HepG2 (cell line): ENCODE data around the gene COPE. TPM values are rescaled to one million over a fixed set of nuclear protein-coding genes. Genes with fewer than 3 reads are reported as not detected.

Experiments used
- ATAC-seq: fragments of 200-7000 bp; cut with Tn5 transposase; 3 replicates; pipeline ENCODE4 v1.9.1; 2020; ENCODE audit warnings: mild to moderate bottlenecking, moderate library complexity
- BruUV-seq: library from RNA; stranded (reverse); fragments of 400-500 nt; replicated peaks from 2 replicates; lab custom pipeline; 2021; lab: Mats Ljungman, UMichigan
- CTCF ChIA-PET: fragments of 300-600 bp; formaldehyde crosslinking; extraction: SDS; loops from one replicate; lab custom pipeline; 2021; ENCODE audit warnings: low total read pairs, inconsistent platforms, low intra/inter-chr PET ratio; lab: Yijun Ruan, JAX
- POLR2A ChIA-PET: fragments of 350-600 bp; sonication (Branson Sonifier 250); formaldehyde crosslinking; loops from one replicate; lab custom pipeline; 2020; ENCODE audit warnings: antibody characterized with exemption, inconsistent platforms; lab: Yijun Ruan, JAX
- DNase-seq: peaks from one replicate; pipeline ENCODE4 v3.0.0-alpha.2; 2015; ENCODE audit warnings: low spot score
- FAIRE-seq: peaks from 3 replicates; lab custom pipeline; 2011; peaks lifted over from hg19 to GRCh38; lab: Jason Lieb, UNC
- H2AFZ ChIP-seq: one replicate; pipeline ENCODE4 v1.6.1; 2011; ENCODE audit warnings: low read length, inconsistent platforms
- H3K27ac ChIP-seq: fragments of 300-600 bp; 3 replicates; pipeline ENCODE4 v1.8.0; 2011; ENCODE audit warnings: mixed run types, mild to moderate bottlenecking, mixed read lengths, low read length, inconsistent platforms; ENCODE audit not compliant: insufficient read depth; ENCODE audit errors: extremely low read length
- H3K27me3 ChIP-seq, 2 experiments: fragments of 200-600 bp in 1 of 2; 2 replicates in 1 of 2; 3 replicates in 1 of 2; pipeline versions ENCODE4 v1.6.0 to v1.8.0; 2011; ENCODE audit warnings: low read length in 2 of 2, mild to moderate bottlenecking in 2 of 2, moderate library complexity in 2 of 2, inconsistent platforms in 1 of 2; ENCODE audit not compliant: insufficient read depth in 2 of 2, control insufficient read depth in 1 of 2
- H3K36me3 ChIP-seq, 2 experiments: fragments of 200-600 bp in 1 of 2; replicated peaks in 1 of 2; 2 replicates in 1 of 2; 3 replicates in 1 of 2; pipeline versions ENCODE4 v1.5.1 to v1.8.0; 2011; ENCODE audit warnings: low read length in 2 of 2, inconsistent platforms in 1 of 2; ENCODE audit not compliant: insufficient read depth in 2 of 2, control insufficient read depth in 1 of 2
- H3K4me1 ChIP-seq: 2 replicates; pipeline ENCODE4 v1.5.1; 2012; ENCODE audit warnings: low read length, inconsistent platforms; ENCODE audit not compliant: insufficient read depth
- H3K4me2 ChIP-seq: 2 replicates; pipeline ENCODE4 v1.6.0; 2011; ENCODE audit warnings: low read depth, low read length, inconsistent platforms
- H3K4me3 ChIP-seq, 3 experiments: fragments of 200-600 bp in 1 of 3; sonication (generic), shearing (Covaris generic) in 1 of 3; replicated peaks in 1 of 3; 2 replicates each; pipeline ENCODE4 v1.5.1; 2011 to 2016; ENCODE audit warnings: low read length in 3 of 3, inconsistent platforms in 2 of 3, low read depth in 2 of 3, mild to moderate bottlenecking in 2 of 3, control low read depth in 1 of 3, mixed read lengths in 1 of 3; ENCODE audit not compliant: insufficient read depth in 1 of 3
- H3K79me2 ChIP-seq: one replicate; pipeline ENCODE4 v1.6.1; 2011; ENCODE audit warnings: low read length, inconsistent platforms; ENCODE audit not compliant: insufficient read depth
- H3K9ac ChIP-seq: 2 replicates; pipeline ENCODE4 v1.6.0; 2011; ENCODE audit warnings: mild to moderate bottlenecking, low read depth, low read length, inconsistent platforms; ENCODE audit not compliant: insufficient read depth
- H3K9me3 ChIP-seq: 2 replicates; pipeline ENCODE4 v1.5.1; 2012; ENCODE audit warnings: mild to moderate bottlenecking, low read length
- H4K20me1 ChIP-seq: 2 replicates; pipeline ENCODE4 v1.6.0; 2011; ENCODE audit warnings: inconsistent platforms, mild to moderate bottlenecking, low read length, moderate library complexity; ENCODE audit not compliant: insufficient read depth
- CHCHD3 ChIP-seq: sonication (generic); formaldehyde crosslinking; IDR thresholded peaks from 2 replicates; pipeline ENCODE4 v1.8.0; 2022; ENCODE audit warnings: mild to moderate bottlenecking, missing genetic modification reagents, moderate library complexity
- ETV5 ChIP-seq: IDR thresholded peaks from 2 replicates; pipeline ENCODE4 v1.6.1; 2018; ENCODE audit warnings: missing biosample characterization, missing genetic modification reagents, inconsistent platforms, borderline replicate concordance
- ISL2 ChIP-seq: sonication (generic); formaldehyde crosslinking; IDR thresholded peaks from 2 replicates; pipeline ENCODE4 v1.5.0; 2020; ENCODE audit warnings: missing genetic modification reagents
- MEF2D ChIP-seq: sonication (generic); formaldehyde crosslinking; IDR thresholded peaks from 2 replicates; pipeline ENCODE4 v1.5.1; 2020; ENCODE audit warnings: mild to moderate bottlenecking, missing genetic modification reagents
- NR2F1 ChIP-seq, 2 experiments: fragments of 450-650 bp in 1 of 2; formaldehyde crosslinking in 1 of 2; IDR thresholded peaks; 2 replicates each; pipeline versions ENCODE4 v1.5.0 to v1.6.1; 2016 to 2020; ENCODE audit warnings: mild to moderate bottlenecking in 1 of 2, missing compliant biosample characterization in 1 of 2, missing genetic modification reagents in 1 of 2, moderate library complexity in 1 of 2
- PAX8 ChIP-seq: sonication (generic); formaldehyde crosslinking; IDR thresholded peaks from 2 replicates; pipeline ENCODE4 v1.8.0; 2022; ENCODE audit warnings: mild to moderate bottlenecking, missing genetic modification reagents, borderline replicate concordance
- SMAD9 ChIP-seq: sonication (generic); formaldehyde crosslinking; IDR thresholded peaks from 2 replicates; pipeline ENCODE4 v1.5.1; 2020; ENCODE audit warnings: mild to moderate bottlenecking, missing genetic modification reagents
- TBX2 ChIP-seq: sonication (generic); formaldehyde crosslinking; IDR thresholded peaks from 2 replicates; pipeline ENCODE4 v1.5.0; 2020; ENCODE audit warnings: missing genetic modification reagents, mild to moderate bottlenecking, borderline replicate concordance
- TFAP4 ChIP-seq: sonication (generic); IDR thresholded peaks from 2 replicates; pipeline ENCODE4 v1.6.1; 2016; ENCODE audit warnings: low read depth, borderline replicate concordance
- TMF1 ChIP-seq: sonication (generic); formaldehyde crosslinking; IDR thresholded peaks from 2 replicates; pipeline ENCODE4 v1.8.1; 2022; ENCODE audit warnings: low read depth, missing genetic modification reagents
- U2AF2 ChIP-seq: fragments of 200-400 bp; formaldehyde crosslinking; IDR thresholded peaks from 2 replicates; pipeline ENCODE4 v1.6.1; 2017; ENCODE audit warnings: low read depth, mild to moderate bottlenecking, low read length
- ZMYM2 ChIP-seq: sonication (generic); formaldehyde crosslinking; IDR thresholded peaks from 2 replicates; pipeline ENCODE4 v1.8.0; 2022; ENCODE audit warnings: mild to moderate bottlenecking, missing genetic modification reagents
- ZNF143 ChIP-seq: sonication (generic); formaldehyde crosslinking; IDR thresholded peaks from 2 replicates; pipeline ENCODE4 v1.4.0; 2020; ENCODE audit warnings: missing genetic modification reagents
- ZNF33A ChIP-seq: sonication (generic); formaldehyde crosslinking; IDR thresholded peaks from 2 replicates; pipeline ENCODE4 v1.5.1; 2020; ENCODE audit warnings: missing genetic modification reagents, mild to moderate bottlenecking, moderate library complexity, borderline replicate concordance
- ZNF597 ChIP-seq: sonication (generic); formaldehyde crosslinking; IDR thresholded peaks from 2 replicates; pipeline ENCODE4 v1.5.0; 2020; ENCODE audit warnings: missing genetic modification reagents
- WGBS: methylation state at CpG from one replicate; pipeline ENCODE4 v1.1.6; 2017; ENCODE audit warnings: low lambda C conversion rate; 5-methylcytosine and 5-hydroxymethylcytosine counted together
- in situ Hi-C: cut with HindIII; loops from 2 replicates; pipeline ENCODE4 v1.10.0; 2017; ENCODE audit warnings: low pct_unique_long_range_greater_than_20kb; ENCODE audit not compliant: extremely low pct_ligation_motif_present
- intact Hi-C: fragments of 100-400 bp; cut with micrococcal nuclease; formaldehyde crosslinking; loops from one replicate; pipeline ENCODE4 v1.10.0; 2022; ENCODE audit not compliant: unreplicated experiment
- polyA plus RNA-seq, 8 experiments: library from polyadenylated mRNA; depleted of rRNA in 3 of 8; stranded (reverse) in 7 of 8; unstranded in 1 of 8; fragments of >200 nt; fragmentation: Illumina TruSeq in 4 of 8; extraction: Trizol in 4 of 8; gene quantifications; 2 replicates each; pipeline versions ENCODE4 v1.2.1 to v1.2.3, GENCODE V29; 2011 to 2016; ENCODE audit warnings: low read depth in 4 of 8, missing spikeins in 1 of 8, mixed read lengths in 1 of 8; ENCODE audit not compliant: insufficient read depth in 1 of 8
- total RNA-seq, 5 experiments: library from RNA; depleted of rRNA; stranded (reverse); fragments of >200 nt; fragmentation: Illumina TruSeq; extraction: Trizol; gene quantifications; 2 replicates each; pipeline ENCODE4 v1.2.3, GENCODE V29; 2016; ENCODE audit warnings: low read depth in 1 of 5
- TF ChIP-seq, protein P1 (sequence below): sonication (generic); formaldehyde crosslinking; IDR thresholded peaks from 2 replicates; pipeline ENCODE4 v1.5.1; 2020; ENCODE audit warnings: mild to moderate bottlenecking, missing genetic modification reagents, moderate library complexity

COPE gene
- total and polyA plus RNA-seq, 2 of the 13 experiments (the other 11 are each of a cell fraction or from before 2014, with no cell fraction given): 189 to 205 TPM

DNA sequence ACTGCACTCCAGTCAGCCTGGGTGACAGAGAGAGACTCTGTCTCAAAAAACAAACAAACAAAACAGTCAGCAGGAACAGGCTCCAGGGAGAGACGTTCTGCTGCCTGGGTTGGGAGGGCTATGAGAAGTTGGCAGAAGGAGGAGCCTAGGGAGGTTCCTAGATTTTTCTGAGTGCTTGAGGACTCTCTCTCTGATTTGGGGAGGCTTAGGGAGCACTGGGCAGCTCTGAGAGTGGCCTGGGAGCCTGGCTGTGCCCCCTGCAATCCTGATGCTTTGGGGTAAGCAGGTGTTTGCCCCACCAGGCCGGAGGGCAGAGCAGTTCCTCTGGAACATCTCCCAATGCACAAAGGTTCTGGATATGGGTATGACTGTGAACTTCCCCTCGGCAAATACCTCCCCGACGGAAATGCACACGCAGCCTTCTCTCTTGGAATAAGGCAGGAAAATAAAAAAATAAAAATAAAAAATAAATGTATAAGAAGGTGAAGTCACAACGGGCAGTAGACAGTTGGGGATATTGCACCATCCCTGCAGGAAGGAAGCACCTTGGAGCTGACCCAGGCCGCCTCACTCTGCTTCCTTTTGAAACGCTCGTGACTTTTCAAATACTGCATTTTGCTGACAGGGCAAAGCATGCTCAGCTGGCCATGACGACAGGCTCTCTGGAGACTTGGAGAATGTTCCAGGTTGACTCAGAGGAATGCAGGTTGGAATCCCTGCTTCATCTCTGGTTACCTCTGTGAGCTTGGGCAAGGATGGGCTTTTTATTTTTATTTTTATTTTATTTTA is 48.4 kb upstream of the COPE start:
- Histone ChIP-seq H3K9me3 (no peaks in the 10 kb centered on the region), H3K27ac (no peak overlapping the region), H4K20me1 (no peaks in the 10 kb centered on the region), H2AFZ (peak overlapping the region; percentile 25), H3K36me3 (no peaks in the 10 kb centered on the region), H3K9ac (0 out of 2 replicates have a peak overlapping the region, but pooled peaks have one; percentile 32), H3K4me1 (peaks cover 70% of the 10 kb centered on the region), H3K4me3 (peak overlapping the region; percentile 12 to 60 (median 26); a peak in 4 of 6 replicates), H3K4me2 (peak overlapping the region; percentile 84), H3K79me2 (no peaks in the 10 kb centered on the region), H3K27me3 (no peaks in the 10 kb centered on the region)
- no TSS peak for BruUV-seq
- intact Hi-C loops: no loop called here
- POLR2A ChIA-PET: no interaction called here
- DNase-seq: no peak
- in situ Hi-C loops: no loop called here
- FAIRE-seq: no peak
- ATAC-seq: peak; percentile 63
- CTCF ChIA-PET: no interaction called here
- WGBS: 1% methylated on average over 11 of the region's 11 CpGs
- no peak for TF ChIP-seq TMF1
- 0 out of 2 replicates have a peak, but pooled peaks have one; percentile 5 for TF ChIP-seq ZMYM2 (CRISPR knock-in tag)
- no peak for TF ChIP-seq CHCHD3
- no peak for TF ChIP-seq U2AF2
- no peak for TF ChIP-seq TBX2 (CRISPR knock-in tag)
- no peak for TF ChIP-seq ZNF33A (CRISPR knock-in tag)
- TF ChIP-seq ZNF143: no peak
- TF ChIP-seq ZNF597 (CRISPR knock-in tag): no peak
- no peak for TF ChIP-seq SMAD9 (CRISPR knock-in tag)
- no peak for TF ChIP-seq NR2F1 (CRISPR knock-in tag; IDR thresholded peaks at IDR 0.05)
- no peak for TF ChIP-seq MEF2D (CRISPR knock-in tag)
- TF ChIP-seq, protein P1, sequence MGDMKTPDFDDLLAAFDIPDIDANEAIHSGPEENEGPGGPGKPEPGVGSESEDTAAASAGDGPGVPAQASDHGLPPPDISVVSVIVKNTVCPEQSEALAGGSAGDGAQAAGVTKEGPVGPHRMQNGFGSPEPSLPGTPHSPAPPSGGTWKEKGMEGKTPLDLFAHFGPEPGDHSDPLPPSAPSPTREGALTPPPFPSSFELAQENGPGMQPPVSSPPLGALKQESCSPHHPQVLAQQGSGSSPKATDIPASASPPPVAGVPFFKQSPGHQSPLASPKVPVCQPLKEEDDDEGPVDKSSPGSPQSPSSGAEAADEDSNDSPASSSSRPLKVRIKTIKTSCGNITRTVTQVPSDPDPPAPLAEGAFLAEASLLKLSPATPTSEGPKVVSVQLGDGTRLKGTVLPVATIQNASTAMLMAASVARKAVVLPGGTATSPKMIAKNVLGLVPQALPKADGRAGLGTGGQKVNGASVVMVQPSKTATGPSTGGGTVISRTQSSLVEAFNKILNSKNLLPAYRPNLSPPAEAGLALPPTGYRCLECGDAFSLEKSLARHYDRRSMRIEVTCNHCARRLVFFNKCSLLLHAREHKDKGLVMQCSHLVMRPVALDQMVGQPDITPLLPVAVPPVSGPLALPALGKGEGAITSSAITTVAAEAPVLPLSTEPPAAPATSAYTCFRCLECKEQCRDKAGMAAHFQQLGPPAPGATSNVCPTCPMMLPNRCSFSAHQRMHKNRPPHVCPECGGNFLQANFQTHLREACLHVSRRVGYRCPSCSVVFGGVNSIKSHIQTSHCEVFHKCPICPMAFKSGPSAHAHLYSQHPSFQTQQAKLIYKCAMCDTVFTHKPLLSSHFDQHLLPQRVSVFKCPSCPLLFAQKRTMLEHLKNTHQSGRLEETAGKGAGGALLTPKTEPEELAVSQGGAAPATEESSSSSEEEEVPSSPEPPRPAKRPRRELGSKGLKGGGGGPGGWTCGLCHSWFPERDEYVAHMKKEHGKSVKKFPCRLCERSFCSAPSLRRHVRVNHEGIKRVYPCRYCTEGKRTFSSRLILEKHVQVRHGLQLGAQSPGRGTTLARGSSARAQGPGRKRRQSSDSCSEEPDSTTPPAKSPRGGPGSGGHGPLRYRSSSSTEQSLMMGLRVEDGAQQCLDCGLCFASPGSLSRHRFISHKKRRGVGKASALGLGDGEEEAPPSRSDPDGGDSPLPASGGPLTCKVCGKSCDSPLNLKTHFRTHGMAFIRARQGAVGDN (CRISPR knock-in tag): 0 out of 2 replicates have a peak, but pooled peaks have one; percentile 15
- TF ChIP-seq PAX8 (CRISPR knock-in tag): no peak
- TF ChIP-seq ISL2 (CRISPR knock-in tag): no peak
- peak; percentile 82 for TF ChIP-seq TFAP4
- TF ChIP-seq ETV5 (CRISPR knock-in tag): peak; percentile 60; the same call in 1 of the 2 replicates
